ENCODE measurements around the gene RNF144B.

- TF ChIP-seq SMC3 (IDR thresholded peaks at IDR 0.05; ENCODE audit: borderline replicate concordance, low read length) (no peak), TCF12 (IDR thresholded peaks at IDR 0.05; ENCODE audit: low read depth, low read length) (no peak), KDM1A (IDR thresholded peaks at IDR 0.05; ENCODE audit: borderline replicate concordance) (no peak), CTCF (IDR thresholded peaks at IDR 0.05 in 2 of 3, conservative IDR thresholded peaks at IDR 0.05 in 1 of 3; ENCODE audit: control insufficient read depth in 2 of 3, extremely low read depth in 1 of 3, insufficient read depth in 1 of 3, low read depth in 3 of 3, low read length in 3 of 3) (no peak), POLR2A (IDR thresholded peaks at IDR 0.05; ENCODE audit: low read depth, low read length) (no peak), POLR2AphosphoS5 (IDR thresholded peaks at IDR 0.05; ENCODE audit: low read length) (no peak)
Observed at GRCh38 chr6:18350712-18351111, 36.4 kb upstream of the RNF144B start.
